H9 (cell line): ENCODE measurements around the gene RFX1. TPM values are rescaled to one million over a fixed set of nuclear protein-coding genes. Genes with fewer than 3 reads are reported as not detected.

Source experiments
- DNase-seq: peaks from one replicate; pipeline ENCODE4 v3.0.0-alpha.2; 2017
- H2AFZ ChIP-seq: one replicate; pipeline ENCODE4 v1.6.1; 2013; ENCODE audit warnings: mild to moderate bottlenecking, low read length, control low read depth, moderate library complexity
- H2AK5ac ChIP-seq: 2 replicates; pipeline ENCODE4 v1.6.1; 2013; ENCODE audit warnings: low read length, control low read depth, mixed read lengths; ENCODE audit not compliant: insufficient read length
- H2BK120ac ChIP-seq: one replicate; pipeline ENCODE4 v1.6.1; 2013; ENCODE audit warnings: low read depth, mild to moderate bottlenecking, low read length, control low read depth, inconsistent platforms; ENCODE audit not compliant: poor library complexity, severe bottlenecking
- H2BK12ac ChIP-seq: 2 replicates; pipeline ENCODE4 v1.6.1; 2013; ENCODE audit warnings: low read length, control low read depth, mixed read lengths, low read depth; ENCODE audit not compliant: insufficient read length
- H2BK15ac ChIP-seq: 2 replicates; pipeline ENCODE4 v1.6.1; 2013; ENCODE audit warnings: low read depth, low read length, control low read depth
- H2BK20ac ChIP-seq: one replicate; pipeline ENCODE4 v1.6.1; 2013; ENCODE audit warnings: low read depth, mild to moderate bottlenecking, low read length, control low read depth, inconsistent platforms; ENCODE audit not compliant: poor library complexity, severe bottlenecking
- H2BK5ac ChIP-seq: 2 replicates; pipeline ENCODE4 v1.6.1; 2013; ENCODE audit warnings: low read length, control low read depth, mixed read lengths; ENCODE audit not compliant: insufficient read length
- H3K14ac ChIP-seq: 2 replicates; pipeline ENCODE4 v1.6.1; 2013; ENCODE audit warnings: low read length, control low read depth; ENCODE audit not compliant: insufficient read depth
- H3K18ac ChIP-seq: 2 replicates; pipeline ENCODE4 v1.6.1; 2013; ENCODE audit warnings: low read depth, mild to moderate bottlenecking, mixed read lengths, low read length, control low read depth; ENCODE audit not compliant: insufficient read length
- H3K23ac ChIP-seq: 2 replicates; pipeline ENCODE4 v1.6.1; 2013; ENCODE audit warnings: low read length, control low read depth, mixed read lengths, low read depth; ENCODE audit not compliant: insufficient read length
- H3K23me2 ChIP-seq: 2 replicates; pipeline ENCODE4 v1.6.1; 2013; ENCODE audit warnings: low read depth, mild to moderate bottlenecking, mixed read lengths, low read length, control low read depth; ENCODE audit not compliant: insufficient read length, poor library complexity, severe bottlenecking
- H3K27ac ChIP-seq: 2 replicates; pipeline ENCODE4 v1.5.1; 2013; ENCODE audit warnings: low read length, control low read depth, mixed read lengths, low read depth; ENCODE audit not compliant: insufficient read length
- H3K27me3 ChIP-seq: 2 replicates; pipeline ENCODE4 v1.6.1; 2013; ENCODE audit warnings: low read length, control low read depth, inconsistent platforms; ENCODE audit not compliant: insufficient read depth
- H3K4ac ChIP-seq: 2 replicates; pipeline ENCODE4 v1.6.1; 2013; ENCODE audit warnings: low read depth, mild to moderate bottlenecking, control low read depth, inconsistent platforms, low read length, moderate library complexity
- H3K4me1 ChIP-seq: 2 replicates; pipeline ENCODE4 v1.6.1; 2013; ENCODE audit warnings: low read length, control low read depth, inconsistent platforms; ENCODE audit not compliant: insufficient read depth
- H3K4me2 ChIP-seq: 2 replicates; pipeline ENCODE4 v1.6.1; 2013; ENCODE audit warnings: low read length, control low read depth, mixed read lengths; ENCODE audit not compliant: insufficient read length, insufficient read depth
- H3K56ac ChIP-seq: 2 replicates; pipeline ENCODE4 v1.6.1; 2013; ENCODE audit warnings: low read depth, mild to moderate bottlenecking, mixed read lengths, low read length, control low read depth; ENCODE audit not compliant: insufficient read length
- H3K79me1 ChIP-seq: 2 replicates; pipeline ENCODE4 v1.6.1; 2013; ENCODE audit warnings: low read depth, mild to moderate bottlenecking, moderate library complexity, low read length, control low read depth, inconsistent platforms; ENCODE audit not compliant: insufficient read depth, poor library complexity, severe bottlenecking
- H3K79me2 ChIP-seq: 2 replicates; pipeline ENCODE4 v1.6.1; 2013; ENCODE audit warnings: low read length, control low read depth, inconsistent platforms; ENCODE audit not compliant: insufficient read depth
- H3K9ac ChIP-seq: 2 replicates; pipeline ENCODE4 v1.6.1; 2013; ENCODE audit warnings: low read length, control low read depth, mixed read lengths; ENCODE audit not compliant: insufficient read length; ENCODE audit errors: extremely low read depth
- H3K9me3 ChIP-seq: one replicate; pipeline ENCODE4 v1.6.1; 2013; ENCODE audit warnings: low read depth, low read length, inconsistent platforms; ENCODE audit not compliant: control insufficient read depth
- H3T11ph ChIP-seq: one replicate; pipeline ENCODE4 v1.6.1; 2013; ENCODE audit warnings: mild to moderate bottlenecking, low read length, control low read depth, inconsistent platforms
- H4K20me1 ChIP-seq: one replicate; pipeline ENCODE4 v1.6.1; 2013; ENCODE audit not compliant: control insufficient read depth, insufficient read length, insufficient read depth
- H4K5ac ChIP-seq: 2 replicates; pipeline ENCODE4 v1.6.1; 2013; ENCODE audit warnings: low read depth, mild to moderate bottlenecking, mixed read lengths, low read length, control low read depth; ENCODE audit not compliant: insufficient read length
- H4K8ac ChIP-seq: replicated peaks from 2 replicates; pipeline ENCODE4 v1.6.1; 2013; ENCODE audit warnings: low read length, control low read depth, mixed read lengths, low read depth; ENCODE audit not compliant: insufficient read length
- H4K91ac ChIP-seq: 2 replicates; pipeline ENCODE4 v1.6.1; 2013; ENCODE audit warnings: low read depth, mild to moderate bottlenecking, moderate library complexity, mixed read lengths, low read length, control low read depth; ENCODE audit not compliant: insufficient read length
- H3K27ac Mint-ChIP-seq, 3 experiments: 2 replicates in 2 of 3; 3 replicates in 1 of 3; pipeline ENCODE4 v1.8.0; 2020 to 2021; ENCODE audit warnings: mixed read lengths in 3 of 3, mild to moderate bottlenecking in 1 of 3, moderate library complexity in 1 of 3
- H3K27me3 Mint-ChIP-seq: 2 replicates; pipeline ENCODE4 v1.8.0; 2021; ENCODE audit warnings: low read depth, mild to moderate bottlenecking, moderate library complexity, mixed read lengths
- H3K36me3 Mint-ChIP-seq, 3 experiments: 2 replicates in 2 of 3; 3 replicates in 1 of 3; pipeline ENCODE4 v1.8.0; 2020 to 2021; ENCODE audit warnings: low read depth in 3 of 3, mixed read lengths in 3 of 3; ENCODE audit not compliant: insufficient read depth in 1 of 3
- H3K4me1 Mint-ChIP-seq, 2 experiments: 2 replicates each; pipeline ENCODE4 v1.8.0; 2020; ENCODE audit warnings: mixed read lengths in 2 of 2
- H3K4me3 Mint-ChIP-seq, 2 experiments: 2 replicates in 1 of 2; 3 replicates in 1 of 2; pipeline ENCODE4 v1.8.0; 2020 to 2021; ENCODE audit warnings: mild to moderate bottlenecking in 2 of 2, mixed read lengths in 2 of 2, moderate library complexity in 1 of 2
- H3K9me3 Mint-ChIP-seq, 2 experiments: 2 replicates in 1 of 2; 3 replicates in 1 of 2; pipeline ENCODE4 v1.8.0; 2020; ENCODE audit warnings: mild to moderate bottlenecking in 2 of 2, mixed read lengths in 2 of 2, moderate library complexity in 1 of 2
- WGBS: extraction: QIAGEN DNeasy Blood & Tissue Kit; methylation state at CpG from one replicate; pipeline ENCODE4 v1.1.7; 2013; ENCODE audit warnings: missing lambda C conversion rate, low lambda C conversion rate, mixed read lengths; ENCODE audit not compliant: insufficient read length; ENCODE audit errors: extremely low coverage; 5-methylcytosine and 5-hydroxymethylcytosine counted together
- total RNA-seq: library from RNA; stranded (reverse); gene quantifications from 2 replicates; pipeline ENCODE4 v1.2.1, GENCODE V29; 2021
- TF ChIP-seq, protein P1 (sequence below): fragments of 200-600 bp; sonication (generic); conservative IDR thresholded peaks from 3 replicates; pipeline ENCODE4 v1.8.0; 2021; ENCODE audit warnings: antibody characterized with exemption, mild to moderate bottlenecking

RFX1 gene
- total RNA-seq, 1 experiment from 2014 or later, result 21.4 TPM

- Histone ChIP-seq H4K8ac (no peak overlapping the region), H3K14ac (no peak overlapping the region), H3K23ac (no peak overlapping the region), H3T11ph (no peak overlapping the region), H3K4me1 (no peaks in the 10 kb centered on the region), H3K27me3 (no peaks in the 10 kb centered on the region), H2AFZ (no peak overlapping the region), H2BK15ac (no peak overlapping the region), H3K56ac (no peak overlapping the region), H3K9me3 (no peaks in the 10 kb centered on the region), H2BK12ac (no peak overlapping the region), H2BK20ac (no peak overlapping the region), H4K20me1 (no peaks in the 10 kb centered on the region), H4K5ac (no peak overlapping the region), H3K18ac (no peak overlapping the region), H3K4me2 (no peak overlapping the region), H2BK120ac (no peak overlapping the region), H2AK5ac (no peak overlapping the region), H3K27ac (no peak overlapping the region), H4K91ac (no peak overlapping the region), H3K23me2 (no peaks in the 10 kb centered on the region), H3K79me2 (no peaks in the 10 kb centered on the region), H2BK5ac (no peak overlapping the region), H3K79me1 (no peaks in the 10 kb centered on the region), H3K4ac (no peak overlapping the region), H3K9ac (no peak overlapping the region)
- no peaks in the 10 kb centered on the region for H3K27me3 Mint-ChIP-seq
- TF ChIP-seq, protein P1, sequence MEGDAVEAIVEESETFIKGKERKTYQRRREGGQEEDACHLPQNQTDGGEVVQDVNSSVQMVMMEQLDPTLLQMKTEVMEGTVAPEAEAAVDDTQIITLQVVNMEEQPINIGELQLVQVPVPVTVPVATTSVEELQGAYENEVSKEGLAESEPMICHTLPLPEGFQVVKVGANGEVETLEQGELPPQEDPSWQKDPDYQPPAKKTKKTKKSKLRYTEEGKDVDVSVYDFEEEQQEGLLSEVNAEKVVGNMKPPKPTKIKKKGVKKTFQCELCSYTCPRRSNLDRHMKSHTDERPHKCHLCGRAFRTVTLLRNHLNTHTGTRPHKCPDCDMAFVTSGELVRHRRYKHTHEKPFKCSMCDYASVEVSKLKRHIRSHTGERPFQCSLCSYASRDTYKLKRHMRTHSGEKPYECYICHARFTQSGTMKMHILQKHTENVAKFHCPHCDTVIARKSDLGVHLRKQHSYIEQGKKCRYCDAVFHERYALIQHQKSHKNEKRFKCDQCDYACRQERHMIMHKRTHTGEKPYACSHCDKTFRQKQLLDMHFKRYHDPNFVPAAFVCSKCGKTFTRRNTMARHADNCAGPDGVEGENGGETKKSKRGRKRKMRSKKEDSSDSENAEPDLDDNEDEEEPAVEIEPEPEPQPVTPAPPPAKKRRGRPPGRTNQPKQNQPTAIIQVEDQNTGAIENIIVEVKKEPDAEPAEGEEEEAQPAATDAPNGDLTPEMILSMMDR, result no peak
- H3K36me3 Mint-ChIP-seq, result peaks cover 6 to 29% (median 12%) of the 10 kb centered on the region in 3 experiments; a peak in 5 of 7 replicates
- H3K4me3 Mint-ChIP-seq, result no peak overlapping the region
- DNase-seq, result no peak
- H3K4me1 Mint-ChIP-seq, result no peaks in the 10 kb centered on the region
- peaks cover 5 to 6% of the 10 kb centered on the region in 2 experiments; a peak in 2 of 5 replicates for H3K9me3 Mint-ChIP-seq
- H3K27ac Mint-ChIP-seq, result no peak overlapping the region; a peak in 1 of 7 replicates
- WGBS, result no CpG with 5 or more reads among the region's 1 CpG
These were observed 7.7 kb downstream of the RFX1 start for GRCh38 chr19:13998426-13998825.
